NCI-H2227 (cell line): ENCODE data around the gene MAK.
"Not testable (repeated sequence)": the region's sequence is repeated elsewhere in the genome, so short reads cannot be mapped to it uniquely, and the experiment has no call there.

Source experiments
- DNase-seq: peaks from one replicate; lab custom pipeline; 2025; ENCODE audit not compliant: unreplicated experiment; lab: John Stamatoyannopoulos, UW

Gene MAK

GRCh38 chr6:10779076-10779475 is 59.3 kb downstream of the MAK start:
- DNase-seq: no peak

- no peak for DNase-seq
These were observed 60.1 kb downstream of the MAK start for GRCh38 chr6:10778230-10778629.

DNA sequence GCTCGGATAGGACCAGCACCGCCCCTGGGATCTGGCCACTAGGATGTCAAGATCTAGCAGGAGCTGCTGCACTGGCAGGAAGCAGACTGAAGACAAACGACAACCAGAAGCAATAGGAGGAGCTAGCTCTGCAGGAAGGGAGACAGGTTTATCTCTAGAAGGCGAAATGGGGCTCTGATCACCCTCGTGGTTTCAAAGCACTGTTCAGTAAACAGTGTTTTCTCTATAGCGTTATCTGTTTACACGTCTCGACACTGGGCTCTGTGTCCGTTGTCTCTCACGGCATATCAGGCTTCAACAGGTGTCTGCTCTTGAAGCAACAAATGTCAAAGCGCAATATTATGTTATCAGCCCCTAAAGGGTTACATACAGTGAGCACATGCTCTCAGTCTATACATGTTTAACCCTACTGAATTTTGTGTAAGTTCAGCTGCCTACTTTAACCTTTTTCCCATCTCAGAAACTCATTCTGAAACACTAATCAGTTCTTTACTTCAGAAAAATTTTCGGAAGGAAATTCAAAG is 66.9 kb downstream of the MAK start:
- no peak for DNase-seq

- no peak for DNase-seq
These were observed 68.9 kb downstream of the MAK start for GRCh38 chr6:10769419-10769818.

GRCh38 chr6:10763006-10763405 is 75.3 kb downstream of the MAK start:
- DNase-seq: no peak

DNA sequence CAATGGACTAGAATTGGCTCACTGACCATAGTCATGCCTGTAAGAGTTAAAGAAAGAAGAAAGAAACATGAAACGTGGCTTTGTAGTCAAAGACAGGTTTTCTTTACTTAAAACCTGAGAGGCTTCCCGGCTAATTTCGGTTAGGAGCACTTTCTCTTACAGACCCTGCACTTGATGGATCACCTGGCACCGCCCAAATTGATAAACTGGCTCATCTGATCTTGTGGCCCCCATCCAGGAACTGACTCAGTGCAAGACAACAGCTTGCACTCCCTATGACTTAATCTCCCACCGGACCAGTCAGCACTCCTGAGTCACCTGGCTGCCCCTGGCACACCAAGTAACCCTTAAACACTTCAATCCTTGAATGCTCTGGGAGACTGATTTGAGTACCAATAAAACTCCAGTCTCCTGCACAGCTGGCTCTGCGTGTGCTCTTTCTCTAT is 78.4 kb downstream of the MAK start:
- no peak for DNase-seq

DNA sequence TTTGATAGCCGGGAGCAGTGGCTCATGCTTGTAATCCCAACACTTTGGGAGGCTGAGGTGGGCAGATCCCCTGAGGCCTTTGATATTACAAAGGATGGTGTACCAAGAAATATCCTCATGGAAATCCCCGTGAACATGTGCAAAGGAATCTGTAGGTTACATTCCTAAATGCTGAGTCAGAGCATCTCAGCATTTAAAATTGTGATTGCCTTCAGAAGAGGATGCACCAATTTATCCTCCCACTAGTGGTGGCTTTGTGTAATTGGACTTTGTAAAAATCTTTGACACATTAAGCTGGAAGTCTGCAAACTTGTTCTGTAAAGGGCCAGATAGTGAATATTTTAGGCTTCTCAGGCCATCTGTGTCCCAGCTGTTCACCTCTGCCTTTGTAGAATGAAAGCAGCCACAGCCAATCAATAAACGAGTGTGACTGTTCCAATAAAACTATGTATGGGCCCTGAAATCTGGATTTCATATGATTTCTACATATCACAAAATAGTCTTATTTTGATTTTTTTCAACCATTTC is 79.0 kb downstream of the MAK start:
- DNase-seq: peak; percentile 48

DNA sequence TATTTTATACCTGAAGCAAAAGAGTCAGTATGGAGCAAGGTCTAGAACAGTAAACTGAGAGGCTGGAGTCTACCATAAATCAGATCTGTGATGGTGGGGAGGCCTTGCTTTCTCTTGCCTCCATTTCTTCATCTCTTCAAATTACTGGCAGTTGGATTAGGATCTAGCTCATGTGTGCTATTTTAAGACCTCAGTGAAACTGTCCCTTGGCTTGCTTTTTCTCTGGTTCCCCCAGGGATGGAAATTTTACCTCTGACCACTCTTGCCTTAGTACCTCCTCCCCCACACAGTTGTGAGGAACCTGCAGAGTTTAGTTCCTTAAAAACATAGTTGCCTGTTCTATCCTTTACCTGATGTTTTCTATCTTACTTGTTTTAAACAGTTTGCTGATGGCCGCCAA is 82.3 kb downstream of the MAK start:
- DNase-seq: no peak

DNA sequence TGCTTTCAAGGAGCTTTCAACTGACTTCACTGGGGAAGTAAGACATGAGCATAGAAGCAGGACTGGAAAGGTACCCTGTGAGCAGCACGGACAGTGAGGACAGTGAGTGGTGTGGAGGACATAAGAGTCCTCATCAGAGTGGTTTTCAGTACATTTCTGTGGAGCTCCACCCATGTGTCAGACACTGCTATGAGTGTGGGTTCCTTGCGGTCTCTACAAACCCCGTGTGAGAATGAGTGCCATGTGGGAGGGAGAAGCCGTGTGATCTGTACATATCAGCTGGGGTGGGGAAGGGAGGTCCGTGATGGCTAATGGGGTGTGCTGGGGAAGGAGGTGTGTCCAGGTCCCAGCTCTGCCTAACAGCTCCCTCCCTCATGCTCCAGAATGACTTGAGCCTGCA is 86.6 kb downstream of the MAK start:
- not testable (repeated sequence) for DNase-seq

- not testable (repeated sequence) for DNase-seq
These were observed 87.8 kb downstream of the MAK start for GRCh38 chr6:10750568-10750967.

DNA sequence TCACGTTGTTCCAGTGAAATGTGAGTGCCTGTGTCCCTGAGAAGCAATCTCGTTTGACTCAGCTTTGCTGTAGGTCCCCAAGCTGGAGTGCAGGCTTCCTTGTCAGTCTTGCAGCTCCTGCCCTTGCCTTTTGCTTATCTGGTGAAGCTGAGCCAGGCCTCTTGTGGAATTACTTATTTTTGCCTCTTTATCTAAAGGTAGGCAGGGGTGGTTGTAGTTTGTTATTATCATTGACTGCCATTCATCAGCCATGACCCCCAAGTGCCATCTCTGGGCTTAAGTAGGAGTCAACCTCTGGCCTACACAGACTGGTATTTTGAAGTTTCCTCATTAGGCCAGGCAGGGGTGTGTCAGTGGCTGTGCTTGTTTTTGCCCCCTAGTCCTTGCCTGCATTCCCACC is 88.6 kb downstream of the MAK start:
- no peak for DNase-seq

- peak; percentile 99 for DNase-seq
These were observed 90.9 kb downstream of the MAK start, which contains the start of gene TMEM14B for GRCh38 chr6:10747251-10747972. TSS of gene TMEM14B (plus strand) at chr6:10747805. CDS start at chr6:10749246, 1,441 bp downstream.

DNA sequence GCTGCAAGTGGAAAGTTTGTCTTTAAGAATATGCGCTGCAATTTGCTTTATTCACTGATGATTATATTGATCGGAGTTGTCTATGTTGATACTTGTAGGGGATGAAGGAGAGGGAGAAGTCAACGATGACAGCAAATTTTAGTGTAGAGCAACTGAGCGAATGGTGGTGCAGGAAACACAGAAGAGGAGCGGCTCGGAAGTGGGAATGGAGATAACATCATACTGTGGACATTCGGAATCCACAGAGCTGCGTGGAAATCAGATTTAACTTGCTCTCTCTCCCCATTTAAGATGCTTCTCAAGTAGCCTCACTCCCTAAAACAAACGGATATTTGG is 91.5 kb downstream of the MAK start:
- no peak for DNase-seq

DNA sequence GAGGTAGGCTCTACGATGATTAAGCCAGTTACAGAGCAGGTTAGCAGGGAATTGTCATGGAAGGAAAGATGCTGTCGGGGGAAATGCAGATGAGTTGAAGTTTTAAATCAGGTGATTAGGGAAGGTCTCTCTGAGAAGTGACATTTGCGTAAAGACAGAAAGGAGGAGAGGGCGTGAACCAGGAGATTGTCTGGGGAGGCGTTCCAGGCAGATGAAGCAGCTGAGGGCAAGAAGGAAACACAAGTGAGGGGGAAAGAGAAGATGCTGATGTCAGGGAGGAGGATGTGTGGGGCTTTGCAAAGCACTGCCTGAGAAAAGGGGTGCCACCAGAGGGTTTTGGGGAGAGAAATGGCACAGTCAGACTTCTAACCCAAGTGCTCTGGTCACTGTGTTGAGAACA is 93.2 kb downstream of the MAK start:
- DNase-seq: no peak

GRCh38 chr6:10743515-10743914 is 94.8 kb downstream of the MAK start:
- DNase-seq: no peak

DNA sequence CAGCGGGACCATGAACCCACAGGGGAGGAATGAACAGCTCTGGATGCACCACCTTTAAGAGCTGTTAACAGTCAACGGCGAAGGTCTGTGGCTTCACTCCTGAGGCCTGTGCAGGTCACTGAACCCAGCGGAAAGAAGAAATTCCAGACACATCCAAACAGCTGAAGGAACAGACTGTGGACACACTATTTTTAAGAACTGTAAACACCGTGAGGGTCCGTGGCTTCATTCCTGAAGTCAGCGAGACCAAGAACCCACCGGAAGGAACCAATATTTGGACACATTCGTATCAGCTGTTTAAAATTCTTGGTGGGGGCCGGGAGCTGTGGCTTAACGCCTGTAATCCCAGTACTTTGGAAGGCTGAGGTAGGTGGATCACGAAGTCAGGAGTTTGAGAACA is 96.1 kb downstream of the MAK start:
- no peak for DNase-seq

- not testable (repeated sequence) for DNase-seq
These were observed 96.7 kb downstream of the MAK start for GRCh38 chr6:10741643-10742042.

DNA sequence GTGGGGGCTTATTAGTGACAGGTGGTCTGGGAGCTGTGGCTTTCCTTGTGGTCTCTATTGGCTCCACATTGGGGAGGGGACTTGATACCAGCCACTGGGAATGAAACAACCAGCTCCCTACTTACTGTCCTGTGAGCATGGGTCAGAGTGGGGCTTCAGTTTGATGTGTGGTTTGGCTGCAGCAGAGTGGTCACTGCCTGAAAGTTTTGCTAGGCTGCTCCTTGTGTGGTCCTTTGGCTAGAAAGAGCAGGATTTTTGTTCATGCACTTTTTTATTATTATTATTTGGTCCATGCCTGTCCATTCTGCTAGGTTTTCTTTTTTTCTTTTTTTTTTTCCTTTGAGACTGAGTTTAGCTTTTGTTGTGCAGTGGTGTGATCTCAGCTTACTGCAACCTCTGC is 98.3 kb downstream of the MAK start:
- DNase-seq: no peak

GRCh38 chr6:10736731-10737130 is 101.6 kb downstream of the MAK start:
- DNase-seq: no peak

DNA sequence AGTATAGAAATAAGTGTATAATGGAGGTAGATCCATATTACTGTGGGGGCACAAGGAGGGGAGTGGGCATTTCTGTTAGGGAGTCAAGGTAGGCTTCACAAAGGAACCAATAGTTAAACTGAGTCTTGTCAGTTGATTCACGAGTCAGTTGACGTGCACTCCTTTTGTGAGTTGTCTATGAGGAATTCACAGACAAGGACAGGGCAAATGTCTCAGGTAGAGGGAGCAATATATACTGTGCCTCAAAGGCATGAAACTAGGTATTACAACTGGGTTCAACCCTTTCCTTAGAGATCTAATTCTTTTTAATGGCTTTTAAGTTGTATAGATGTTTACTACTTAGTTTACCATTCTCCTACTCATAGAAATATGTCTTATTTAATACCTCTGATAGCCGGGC is 104.5 kb downstream of the MAK start:
- no peak for DNase-seq

DNA sequence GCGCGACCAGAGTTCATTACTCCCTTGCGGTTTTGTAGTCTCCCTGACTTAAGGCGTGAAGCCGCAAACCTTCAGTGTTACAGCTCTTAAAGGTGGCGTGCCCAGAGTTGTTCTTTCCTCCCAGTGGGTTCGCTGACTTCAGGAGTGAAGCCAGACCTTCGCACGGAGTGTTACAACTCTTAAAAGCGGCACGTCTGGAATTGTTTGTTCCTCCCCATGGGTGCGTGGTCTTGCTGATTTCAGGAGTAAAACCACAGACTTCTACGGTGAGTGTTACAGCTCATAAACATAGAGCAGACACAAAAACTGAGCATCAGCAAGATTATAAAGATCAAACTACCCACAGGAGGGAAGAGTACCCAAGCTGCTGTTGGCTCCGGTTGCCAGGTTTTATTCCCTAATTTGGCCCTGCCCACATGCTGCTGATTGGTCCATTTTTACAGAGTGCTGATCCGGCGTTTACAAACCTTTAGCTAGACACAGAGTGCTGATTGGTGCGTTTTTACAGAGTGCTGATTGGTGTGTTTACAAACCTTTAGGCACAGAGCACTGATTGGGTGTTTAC is 105.1 kb downstream of the MAK start:
- no peak for DNase-seq

DNA sequence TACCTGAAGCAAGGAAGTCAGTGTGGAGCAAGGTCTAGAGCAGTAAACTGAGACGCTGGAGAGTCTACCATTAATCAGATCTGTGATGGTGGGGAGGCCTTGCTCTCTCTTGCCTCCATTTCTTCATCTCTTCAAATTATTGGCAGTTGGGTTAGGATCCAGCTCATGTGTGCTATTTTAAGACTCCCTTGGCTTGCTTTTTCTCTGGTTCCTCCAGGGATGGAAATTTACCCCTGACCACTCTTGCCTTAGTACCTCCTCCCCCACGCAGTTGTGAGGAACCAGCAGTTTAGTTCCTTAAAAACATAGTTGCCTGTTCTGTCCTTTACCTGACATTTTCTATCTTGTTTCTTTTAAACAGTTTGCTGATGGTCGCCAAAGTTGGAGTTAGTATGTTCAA is 108.1 kb downstream of the MAK start:
- no peak for DNase-seq

- DNase-seq: no peak
These were observed 112.6 kb downstream of the MAK start for GRCh38 chr6:10725716-10726115.
